Panc1 (cell line): ENCODE measurements around the gene COL27A1. TPM values are rescaled to one million over a fixed set of nuclear protein-coding genes. Genes with fewer than 3 reads are reported as not detected.

Experiments used
- ATAC-seq: fragments of 200-7000 bp; cut with Tn5 transposase; 2 replicates; pipeline ENCODE4 v1.9.1; 2020; ENCODE audit warnings: mild to moderate bottlenecking, moderate library complexity
- BruUV-seq: library from RNA; stranded (reverse); fragments of 400-500 nt; replicated peaks from 2 replicates; lab custom pipeline; 2021; lab: Mats Ljungman, UMichigan
- CTCF ChIA-PET: fragments of 300-600 bp; sonication (Branson Sonifier 250); formaldehyde crosslinking; loops from one replicate; lab custom pipeline; 2022; ENCODE audit warnings: antibody characterized with exemption; lab: Charles Lee
- POLR2A ChIA-PET: fragments of 300-600 bp; sonication (Branson Sonifier 250); formaldehyde crosslinking; loops from one replicate; lab custom pipeline; 2022; ENCODE audit warnings: antibody characterized with exemption; lab: Charles Lee
- DNase-seq: peaks from one replicate; pipeline ENCODE4 v3.0.0-alpha.2; 2010; ENCODE audit warnings: low read depth, low spot score
- H3K27ac ChIP-seq: 2 replicates; pipeline ENCODE4 v1.5.1; 2011; ENCODE audit warnings: mild to moderate bottlenecking, low read length, inconsistent platforms
- H3K27me3 ChIP-seq: fragments of 200-500 bp; sonication (Bioruptor generic); 2 replicates; pipeline ENCODE4 v1.6.0; 2014; ENCODE audit warnings: low read length, inconsistent platforms; ENCODE audit not compliant: control insufficient read depth, insufficient read depth
- H3K36me3 ChIP-seq: fragments of 200-500 bp; sonication (Bioruptor generic); 2 replicates; pipeline ENCODE4 v1.5.1; 2014; ENCODE audit warnings: inconsistent platforms, mild to moderate bottlenecking, low read length, moderate library complexity; ENCODE audit not compliant: control insufficient read depth, insufficient read depth
- H3K4me1 ChIP-seq: 2 replicates; pipeline ENCODE4 v1.5.1; 2011; ENCODE audit warnings: inconsistent platforms, mild to moderate bottlenecking, low read length, moderate library complexity; ENCODE audit not compliant: control insufficient read depth, insufficient read depth
- H3K4me3 ChIP-seq, 2 experiments: 2 replicates each; pipeline ENCODE4 v1.5.1; 2011 to 2012; ENCODE audit warnings: low read depth in 2 of 2, low read length in 2 of 2, mild to moderate bottlenecking in 2 of 2, inconsistent platforms in 1 of 2, moderate library complexity in 1 of 2
- H3K9me3 ChIP-seq: fragments of 200-500 bp; sonication (Bioruptor generic); 2 replicates; pipeline ENCODE4 v1.5.1; 2014; ENCODE audit warnings: low read depth, mild to moderate bottlenecking, inconsistent platforms, low read length, moderate library complexity; ENCODE audit not compliant: control insufficient read depth, insufficient read depth
- POLR2AphosphoS5 ChIP-seq: IDR thresholded peaks from 2 replicates; pipeline ENCODE4 v1.6.1; 2012; ENCODE audit warnings: mild to moderate bottlenecking, low read depth, low read length, moderate library complexity
- REST ChIP-seq, 2 experiments: IDR thresholded peaks; 2 replicates each; pipeline ENCODE4 v1.6.1; 2011 to 2012; ENCODE audit warnings: low read depth in 2 of 2, control low read depth in 1 of 2, low read length in 1 of 2, mild to moderate bottlenecking in 1 of 2, moderate library complexity in 1 of 2; ENCODE audit not compliant: insufficient read depth in 1 of 2
- SIN3A ChIP-seq: IDR thresholded peaks from 2 replicates; pipeline ENCODE4 v1.6.1; 2012; ENCODE audit warnings: low read depth, mild to moderate bottlenecking, low read length, moderate library complexity, borderline replicate concordance; ENCODE audit not compliant: insufficient read depth
- TCF7L2 ChIP-seq: IDR thresholded peaks from 2 replicates; pipeline ENCODE4 v1.6.1; 2011; ENCODE audit warnings: mild to moderate bottlenecking, low read depth, low read length, inconsistent platforms
- in situ Hi-C: cut with HindIII; loops from 2 replicates; pipeline ENCODE4 v1.10.0; 2016; ENCODE audit warnings: low sequenced_read_pairs, low pct_unique_long_range_greater_than_20kb
- intact Hi-C: fragments of 100-400 bp; cut with micrococcal nuclease; formaldehyde crosslinking; loops from one replicate; pipeline ENCODE4 v1.10.0; 2022; ENCODE audit not compliant: unreplicated experiment
- total RNA-seq: library from RNA; stranded (reverse); gene quantifications from one replicate; pipeline ENCODE4 v1.2.1, GENCODE V29; 2021; ENCODE audit not compliant: unreplicated experiment
- TF ChIP-seq, protein P1 (sequence below): fragments of 450-650 bp; IDR thresholded peaks from 2 replicates; pipeline ENCODE4 v1.5.1; 2017; ENCODE audit warnings: mild to moderate bottlenecking

Gene COL27A1
- total RNA-seq, 1 experiment from 2014 or later: 5.1 TPM

DNA sequence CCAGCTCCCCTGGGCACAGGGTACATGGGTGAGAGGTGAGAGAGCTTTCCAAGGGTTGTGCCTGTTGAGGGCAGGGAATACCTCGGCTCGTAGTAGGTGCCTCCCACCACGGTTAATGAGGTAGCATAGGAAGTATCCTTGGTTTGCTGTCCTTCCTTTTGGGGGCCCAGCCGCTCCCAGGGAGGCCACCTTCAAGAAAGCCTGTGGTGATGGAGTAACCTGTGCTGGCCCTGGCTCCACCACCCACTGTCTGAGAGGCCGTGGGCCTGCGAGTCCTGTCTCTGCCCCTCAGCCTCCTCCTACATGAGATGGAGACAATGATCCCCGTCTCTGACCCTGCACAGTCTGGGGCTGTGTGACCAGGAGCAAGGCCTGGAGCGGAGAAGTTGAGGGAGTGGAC, 40.8 kb downstream of the COL27A1 start:
- no peaks in the 10 kb centered on the region for H3K4me1 ChIP-seq
- no peak for DNase-seq
- in situ Hi-C loops (no loop called here), intact Hi-C loops (no loop called here)
- ChIA-PET POLR2A (no interaction called here), CTCF (no interaction called here)
- no peaks in the 10 kb centered on the region for H3K27me3 ChIP-seq
- no peaks in the 10 kb centered on the region for H3K9me3 ChIP-seq
- H3K36me3 ChIP-seq: no peaks in the 10 kb centered on the region
- TF ChIP-seq, protein P1, sequence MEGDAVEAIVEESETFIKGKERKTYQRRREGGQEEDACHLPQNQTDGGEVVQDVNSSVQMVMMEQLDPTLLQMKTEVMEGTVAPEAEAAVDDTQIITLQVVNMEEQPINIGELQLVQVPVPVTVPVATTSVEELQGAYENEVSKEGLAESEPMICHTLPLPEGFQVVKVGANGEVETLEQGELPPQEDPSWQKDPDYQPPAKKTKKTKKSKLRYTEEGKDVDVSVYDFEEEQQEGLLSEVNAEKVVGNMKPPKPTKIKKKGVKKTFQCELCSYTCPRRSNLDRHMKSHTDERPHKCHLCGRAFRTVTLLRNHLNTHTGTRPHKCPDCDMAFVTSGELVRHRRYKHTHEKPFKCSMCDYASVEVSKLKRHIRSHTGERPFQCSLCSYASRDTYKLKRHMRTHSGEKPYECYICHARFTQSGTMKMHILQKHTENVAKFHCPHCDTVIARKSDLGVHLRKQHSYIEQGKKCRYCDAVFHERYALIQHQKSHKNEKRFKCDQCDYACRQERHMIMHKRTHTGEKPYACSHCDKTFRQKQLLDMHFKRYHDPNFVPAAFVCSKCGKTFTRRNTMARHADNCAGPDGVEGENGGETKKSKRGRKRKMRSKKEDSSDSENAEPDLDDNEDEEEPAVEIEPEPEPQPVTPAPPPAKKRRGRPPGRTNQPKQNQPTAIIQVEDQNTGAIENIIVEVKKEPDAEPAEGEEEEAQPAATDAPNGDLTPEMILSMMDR: no peak
- TF ChIP-seq REST (IDR thresholded peaks at IDR 0.05; ENCODE audit: insufficient read depth in 1 of 2, low read depth in 2 of 2, low read length in 1 of 2) (no peak), SIN3A (no peak), TCF7L2 (no peak), POLR2AphosphoS5 (no peak)
- no peak for ATAC-seq
- H3K4me3 ChIP-seq: no peak overlapping the region
- no TSS peak for BruUV-seq
- H3K27ac ChIP-seq: no peak overlapping the region

GRCh38 chr9:114196979-114197622, 41.8 kb downstream of the COL27A1 start:
- in situ Hi-C loops: no loop called here
- no TSS peak for BruUV-seq
- Histone ChIP-seq H3K27me3 (no peaks in the 10 kb centered on the region), H3K9me3 (no peaks in the 10 kb centered on the region), H3K4me3 (no peak overlapping the region), H3K36me3 (no peaks in the 10 kb centered on the region), H3K27ac (no peak overlapping the region), H3K4me1 (no peaks in the 10 kb centered on the region)
- TF ChIP-seq SIN3A (no peak), POLR2AphosphoS5 (no peak), TCF7L2 (no peak), REST (IDR thresholded peaks at IDR 0.05; ENCODE audit: insufficient read depth in 1 of 2, low read depth in 2 of 2, low read length in 1 of 2) (no peak)
- TF ChIP-seq, protein P1: no peak
- CTCF ChIA-PET: no interaction called here
- ATAC-seq (no peak), DNase-seq (no peak)
- POLR2A ChIA-PET: interaction anchor here (0.6 kb wide), 1 partner anchor 120 kb away, joined by 4 read pairs; no protein-coding TSS in a partner anchor
- intact Hi-C loops: no loop called here
